HG02678 (cell line): ENCODE data around the gene SRGAP2C.
"Not testable (repeated sequence)": the region's sequence is repeated elsewhere in the genome, so short reads cannot be mapped to it uniquely, and the experiment has no call there.

ENCODE experiments used
- ATAC-seq: cut with Tn5 transposase; IDR thresholded peaks from one replicate; pipeline ENCODE4 v1.9.1; 2021; ENCODE audit warnings: mild to moderate bottlenecking, moderate library complexity; ENCODE audit not compliant: unreplicated experiment

Gene SRGAP2C

DNA sequence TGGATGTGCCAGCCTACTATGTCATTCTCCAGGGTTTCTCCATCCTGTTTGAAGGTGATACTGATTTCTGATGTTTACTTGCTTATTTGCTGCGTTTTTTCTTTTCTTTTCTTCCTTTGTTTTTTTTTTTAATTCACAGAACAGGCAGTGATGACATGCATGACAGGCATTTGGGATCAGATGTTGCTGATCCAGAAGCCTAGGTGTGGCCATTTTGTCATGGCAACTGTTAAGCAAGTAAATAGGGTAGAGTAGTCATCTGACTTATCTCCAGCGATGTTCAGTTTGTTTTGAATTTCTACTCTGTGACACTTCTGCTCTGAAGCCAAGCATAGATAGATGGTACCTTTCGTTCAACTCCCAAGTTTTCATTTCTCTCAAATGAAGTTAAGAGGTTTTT is 181.4 kb downstream of the SRGAP2C start:
- not testable (repeated sequence) for ATAC-seq

DNA sequence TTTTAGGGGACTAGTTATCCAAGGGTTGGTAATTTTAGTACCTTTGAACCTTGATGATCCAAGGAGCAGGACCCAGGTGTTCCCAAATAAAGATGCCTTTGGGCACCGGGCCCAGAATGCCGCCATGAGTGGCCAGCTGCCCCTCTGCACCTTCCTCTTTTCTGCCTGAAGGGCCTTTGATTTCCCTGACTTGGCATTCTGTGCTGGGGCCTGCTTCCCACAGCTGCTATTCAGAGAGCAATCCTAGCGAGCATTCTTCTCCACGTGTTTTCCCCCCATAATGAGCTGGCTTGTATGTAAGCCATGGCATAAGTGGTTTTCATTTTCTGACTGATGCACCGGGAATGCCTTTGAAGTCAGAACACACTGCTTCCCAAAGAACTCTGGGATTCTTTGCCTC is 184.1 kb downstream of the SRGAP2C start:
- ATAC-seq = not testable (repeated sequence)

DNA sequence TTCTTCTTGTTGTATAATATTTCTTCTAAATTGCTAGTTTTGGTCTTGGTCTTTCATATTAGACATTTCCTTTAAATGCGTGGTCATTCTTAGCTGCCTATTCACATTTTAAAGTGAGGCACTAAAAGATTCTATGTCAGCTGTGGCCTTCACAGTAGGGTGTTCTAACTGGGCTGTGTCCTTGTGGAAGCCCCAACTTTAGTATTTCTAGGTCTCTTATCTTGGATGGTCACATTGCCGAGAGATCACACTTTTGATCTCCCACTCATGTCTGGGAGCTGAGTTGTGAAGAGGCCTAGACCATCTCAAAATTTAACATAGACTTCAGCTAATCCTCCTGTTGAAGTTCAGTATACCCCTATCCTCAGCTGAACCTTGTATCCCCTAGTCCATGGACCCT is 185.2 kb downstream of the SRGAP2C start:
- ATAC-seq = not testable (repeated sequence)

DNA sequence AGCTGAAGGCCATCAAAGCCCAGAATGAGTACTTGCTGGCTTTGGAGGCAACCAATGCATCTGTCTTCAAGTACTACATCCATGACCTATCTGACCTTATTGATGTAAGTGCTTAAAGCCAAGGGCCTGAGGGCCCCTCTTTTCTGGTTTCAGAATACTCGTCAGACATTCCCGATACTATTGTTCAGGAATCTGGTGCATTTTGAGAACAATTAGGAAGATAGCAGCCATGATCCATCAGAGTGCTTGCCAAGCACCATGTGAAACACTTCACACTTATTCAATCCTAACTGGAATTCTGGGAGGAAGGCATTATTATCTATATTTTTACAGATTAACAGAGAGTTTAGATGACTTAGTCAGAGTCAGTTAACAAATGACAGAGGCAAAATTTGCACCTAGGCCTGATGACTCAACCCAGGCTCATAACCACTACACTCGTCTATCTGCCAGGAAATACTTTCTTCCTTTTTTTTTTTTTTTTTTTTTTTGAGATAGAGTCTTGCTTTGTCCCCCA is 190.1 kb downstream of the SRGAP2C start:
- ATAC-seq = not testable (repeated sequence)

DNA sequence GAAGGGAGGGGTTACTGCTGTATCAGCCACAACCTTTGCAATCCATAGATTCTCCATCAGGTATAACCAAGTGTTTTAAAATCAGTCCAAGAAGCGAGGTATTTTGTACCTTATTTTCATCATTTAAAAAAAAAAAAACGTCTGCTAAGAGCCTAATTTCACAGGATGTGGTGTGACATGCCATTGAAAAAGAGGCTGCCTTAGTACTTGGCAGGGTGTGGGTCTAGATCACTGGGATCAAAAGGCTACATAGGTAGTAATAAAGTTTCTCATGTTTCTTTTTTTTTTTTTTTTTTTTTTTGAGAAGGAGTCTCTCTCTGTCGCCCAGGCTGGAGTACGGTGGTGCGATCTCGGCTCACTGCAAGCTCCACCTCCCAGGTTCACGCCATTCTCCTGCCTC is 192.2 kb downstream of the SRGAP2C start:
- not testable (repeated sequence) for ATAC-seq

DNA sequence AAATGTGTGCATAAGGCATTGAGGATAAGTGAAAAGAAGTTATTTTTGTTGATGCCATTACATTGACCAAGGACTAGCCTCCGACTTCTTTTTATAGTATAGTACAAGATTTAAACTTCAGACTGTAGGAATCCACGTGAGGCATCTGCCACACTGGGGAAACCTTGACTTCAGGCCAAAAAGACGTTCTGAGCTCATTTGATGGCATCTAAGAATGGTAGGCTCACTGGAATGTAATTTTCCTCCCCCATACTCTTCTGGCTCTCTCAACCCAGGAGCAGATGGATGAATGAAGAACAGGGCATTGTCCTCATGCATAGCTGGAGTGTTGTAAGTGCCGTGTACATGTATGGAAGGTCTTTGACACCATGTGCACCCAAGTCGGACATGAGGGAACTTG is 194.0 kb downstream of the SRGAP2C start:
- ATAC-seq = not testable (repeated sequence)

DNA sequence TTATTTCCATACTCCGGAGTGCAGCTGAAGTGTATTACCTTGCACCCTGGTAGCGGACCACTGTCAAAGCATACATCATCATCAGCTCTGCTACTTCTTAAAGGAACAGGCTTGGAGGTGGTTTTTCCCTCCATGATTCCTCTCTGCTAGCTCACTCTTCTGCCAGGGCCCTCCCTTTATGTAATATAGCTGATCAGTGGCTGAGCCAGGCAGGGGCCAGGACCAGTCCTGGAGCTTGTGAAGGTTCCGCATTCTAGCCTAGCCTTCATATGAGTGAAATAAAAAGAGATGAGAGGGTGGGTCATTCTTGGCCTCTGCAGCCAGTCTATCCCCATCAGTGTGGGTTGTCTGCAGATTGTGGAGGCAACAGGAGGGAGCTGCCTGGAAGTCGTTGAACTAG is 200.0 kb downstream of the SRGAP2C start:
- not testable (repeated sequence) for ATAC-seq

DNA sequence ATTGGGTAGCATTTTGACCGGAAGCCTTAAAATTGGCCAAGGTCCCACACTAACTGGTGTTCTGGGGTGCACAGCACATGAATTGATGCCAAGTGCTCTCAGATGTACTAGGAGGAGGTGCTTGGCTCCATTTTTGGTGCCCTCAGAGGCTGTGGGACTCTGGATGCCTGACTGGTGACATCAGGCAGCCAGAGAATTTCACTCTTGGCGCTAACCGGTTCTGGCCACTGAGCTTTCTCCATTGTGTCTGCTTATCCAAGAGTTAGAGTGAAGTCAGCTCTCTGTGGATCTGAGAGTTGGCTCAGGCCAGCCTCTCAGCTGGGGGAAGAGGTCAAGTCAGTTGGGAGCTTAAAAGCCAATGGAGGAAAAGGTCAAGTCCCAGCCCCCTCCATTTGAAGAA is 200.4 kb downstream of the SRGAP2C start:
- not testable (repeated sequence) for ATAC-seq

DNA sequence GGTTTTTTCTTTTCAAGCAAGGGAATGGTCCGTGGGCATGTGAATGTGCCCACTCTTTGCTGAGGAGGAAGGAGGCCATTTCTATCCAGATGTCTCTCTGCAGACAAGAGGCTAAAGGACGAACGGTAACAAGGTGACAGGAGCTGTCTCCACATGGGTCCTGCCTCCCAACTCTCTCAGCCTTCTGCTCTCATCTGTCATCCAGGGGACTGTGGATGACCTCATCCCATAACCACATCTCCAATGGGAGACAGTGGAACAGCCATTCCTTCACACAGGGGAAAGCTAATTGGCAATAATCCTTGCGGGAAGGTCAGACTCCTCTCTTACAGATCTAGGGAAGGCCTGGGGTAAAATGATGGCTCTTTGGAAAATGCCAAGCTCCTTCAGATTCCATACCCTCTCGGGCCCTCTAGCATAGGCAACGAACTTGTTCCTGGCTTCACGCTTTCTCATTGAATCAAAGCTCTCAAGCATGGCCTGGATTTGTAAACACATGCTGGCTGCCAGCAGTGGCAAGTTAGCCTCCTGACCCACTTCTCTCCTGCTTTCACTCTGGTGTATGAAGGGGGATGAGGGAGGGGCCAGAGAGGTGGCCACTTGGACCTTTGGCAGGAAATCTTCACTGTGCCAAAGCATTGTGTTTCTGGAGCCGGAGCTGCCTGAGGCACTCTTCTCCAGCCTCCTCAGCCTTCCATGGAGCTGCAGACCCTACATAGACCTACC is 201.0 kb downstream of the SRGAP2C start:
- not testable (repeated sequence) for ATAC-seq

DNA sequence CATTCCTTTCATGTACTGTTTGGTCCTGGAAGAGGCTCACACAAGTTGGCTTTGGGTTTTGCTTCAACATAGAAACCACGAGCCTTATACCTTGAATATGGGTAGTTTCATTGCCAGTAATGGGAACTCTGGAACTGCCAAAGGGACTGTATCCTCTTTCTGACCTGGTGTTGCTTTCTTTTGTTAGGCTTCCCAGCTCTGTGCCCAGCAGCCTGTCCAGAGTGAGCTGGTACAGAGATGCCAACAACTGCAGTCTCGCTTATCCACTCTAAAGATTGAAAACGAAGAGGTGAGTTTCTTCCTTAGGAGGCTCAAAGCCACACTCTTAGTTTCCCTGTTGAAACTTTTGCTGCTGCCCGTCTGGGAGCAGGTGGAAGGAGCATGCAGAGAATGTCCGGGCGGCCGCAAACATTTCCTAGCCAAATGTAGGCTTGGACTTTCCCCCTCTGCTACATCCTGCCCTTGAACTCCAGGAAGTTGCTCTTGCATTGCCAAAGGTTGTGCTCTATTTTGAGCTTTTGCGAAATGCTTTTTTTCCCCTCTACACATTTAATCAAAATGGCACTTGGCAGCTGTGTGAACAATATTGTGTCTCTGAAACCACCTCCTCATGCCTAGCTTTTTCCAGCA is 201.7 kb downstream of the SRGAP2C start:
- not testable (repeated sequence) for ATAC-seq

DNA sequence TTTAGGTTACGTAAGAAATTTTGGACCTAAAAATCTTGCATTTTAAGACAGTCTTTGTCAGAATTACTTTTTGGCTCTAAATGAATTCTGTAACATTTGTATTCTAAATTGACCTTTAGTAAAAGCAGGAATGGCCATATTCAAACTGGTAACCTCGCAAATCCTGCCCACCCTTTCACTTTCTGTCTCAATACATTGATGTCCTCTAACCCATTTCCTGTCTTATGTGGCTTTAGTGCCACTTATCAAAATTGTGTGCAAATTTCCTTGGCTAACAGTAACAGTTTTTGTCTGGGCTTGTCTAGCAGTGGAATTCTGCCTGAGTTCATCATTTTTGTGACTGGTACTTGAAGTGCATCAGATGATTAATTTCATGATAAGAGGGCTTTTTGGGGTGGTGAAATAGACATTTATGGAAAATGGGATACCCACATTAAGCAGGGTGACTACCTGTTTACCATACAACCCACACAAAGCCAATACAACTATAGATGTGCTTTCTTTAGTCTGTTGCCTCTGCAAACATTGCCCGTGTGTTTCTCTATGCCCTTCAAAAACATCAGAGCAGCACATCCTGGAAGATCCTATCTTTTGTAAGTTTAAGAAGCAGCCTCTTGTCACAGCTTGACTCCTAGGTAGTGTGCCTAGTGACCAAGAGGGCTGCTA is 205.3 kb downstream of the SRGAP2C start:
- not testable (repeated sequence) for ATAC-seq

DNA sequence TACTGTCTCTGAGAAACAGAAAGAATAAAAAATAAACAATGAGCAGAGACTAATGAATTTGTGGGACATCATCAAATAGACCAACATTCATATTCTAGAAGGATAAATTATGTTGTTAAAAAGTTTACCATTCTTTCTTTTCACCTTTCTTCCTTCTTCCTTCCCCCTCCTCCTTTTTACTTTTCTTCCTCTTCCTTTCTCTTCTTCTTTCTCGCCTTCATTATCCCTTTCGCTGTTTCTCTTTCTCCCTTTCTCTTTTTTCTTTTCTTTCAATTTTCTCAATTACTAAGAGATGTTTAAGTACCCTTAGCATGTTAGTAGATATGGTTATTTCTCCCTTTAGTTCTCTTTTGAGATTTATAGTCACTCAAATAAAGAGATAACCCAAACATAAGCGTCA is 207.4 kb downstream of the SRGAP2C start:
- not testable (repeated sequence) for ATAC-seq

DNA sequence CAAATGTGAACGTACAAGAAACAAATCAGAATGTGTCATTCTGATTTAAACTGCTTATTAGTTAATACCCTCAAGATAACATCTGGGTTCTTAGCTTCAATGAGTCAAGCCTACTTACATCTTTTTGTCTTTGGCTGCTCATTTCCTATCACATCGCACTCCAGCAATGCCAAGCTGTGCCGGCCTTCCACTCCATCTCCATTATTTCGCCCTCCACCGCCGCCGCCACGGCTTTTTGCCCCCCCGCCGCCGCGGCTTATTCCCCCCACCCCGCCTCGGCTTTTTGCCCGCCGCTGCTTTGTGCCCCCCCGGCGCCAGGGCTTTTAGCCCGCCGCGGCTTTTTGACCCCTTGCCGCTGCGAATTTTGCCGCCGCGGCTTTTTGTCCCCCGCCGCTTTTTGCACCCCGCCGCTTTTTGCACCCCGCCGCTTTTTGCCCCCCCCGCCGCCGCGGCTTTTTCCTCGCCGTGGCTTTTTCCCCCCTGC is 211.0 kb downstream of the SRGAP2C start:
- not testable (repeated sequence) for ATAC-seq

DNA sequence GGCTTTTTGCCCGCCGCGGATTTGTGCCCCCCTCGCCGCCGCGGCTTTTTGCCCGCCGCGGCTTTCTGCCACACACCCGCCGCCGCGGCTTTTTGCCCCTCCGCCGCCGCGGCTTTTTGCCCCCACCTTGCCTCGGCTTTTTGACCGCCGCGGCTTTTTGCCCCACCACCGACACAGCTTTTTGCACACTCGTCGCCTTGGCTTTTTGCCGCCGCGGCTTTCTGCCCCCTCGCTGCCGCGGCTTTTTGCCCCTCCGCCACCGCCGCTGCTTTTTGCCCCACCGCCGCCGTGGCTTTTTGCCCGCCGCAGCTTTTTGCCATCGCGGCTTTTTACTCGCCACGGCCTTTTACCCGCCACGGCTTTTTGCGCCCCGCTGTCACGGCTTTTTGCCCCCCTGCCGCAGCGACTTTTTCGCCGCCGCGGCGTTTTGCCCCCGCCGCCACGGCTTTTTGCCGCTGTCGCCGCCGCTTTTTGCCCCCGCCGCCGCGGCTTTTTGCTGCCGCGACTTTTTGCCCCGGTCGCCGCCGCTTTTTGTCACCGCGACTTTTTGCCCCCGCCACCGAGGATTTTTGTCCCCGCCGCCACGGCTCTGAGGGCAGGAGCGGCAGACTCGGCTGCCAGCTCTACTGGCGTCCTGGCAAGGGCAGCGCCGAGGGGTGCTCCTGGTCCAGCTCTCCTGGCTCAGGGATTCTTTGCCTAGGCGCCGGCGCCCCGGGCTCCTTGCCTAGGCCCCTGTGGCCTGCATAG is 211.7 kb downstream of the SRGAP2C start:
- not testable (repeated sequence) for ATAC-seq

DNA sequence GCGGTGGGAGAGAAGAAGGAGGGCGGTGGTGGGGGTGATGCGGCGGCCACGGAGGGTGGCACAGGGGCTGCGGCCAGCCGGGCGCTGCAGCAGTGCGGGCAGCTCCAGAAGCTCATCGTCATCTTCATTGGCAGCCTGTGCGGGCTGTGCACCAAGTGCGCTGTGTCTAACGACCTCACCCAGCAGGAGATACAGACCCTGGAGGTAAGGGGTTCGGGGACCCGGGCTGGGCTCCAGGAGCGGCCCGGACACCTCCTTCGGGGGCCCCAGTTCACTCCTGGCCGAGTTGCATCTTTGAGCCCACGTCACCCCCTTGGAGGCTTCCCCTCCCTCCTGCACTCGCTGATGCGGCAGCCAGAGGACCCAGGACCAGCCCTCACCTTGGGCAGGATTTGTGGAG is 212.3 kb downstream of the SRGAP2C start:
- not testable (repeated sequence) for ATAC-seq

DNA sequence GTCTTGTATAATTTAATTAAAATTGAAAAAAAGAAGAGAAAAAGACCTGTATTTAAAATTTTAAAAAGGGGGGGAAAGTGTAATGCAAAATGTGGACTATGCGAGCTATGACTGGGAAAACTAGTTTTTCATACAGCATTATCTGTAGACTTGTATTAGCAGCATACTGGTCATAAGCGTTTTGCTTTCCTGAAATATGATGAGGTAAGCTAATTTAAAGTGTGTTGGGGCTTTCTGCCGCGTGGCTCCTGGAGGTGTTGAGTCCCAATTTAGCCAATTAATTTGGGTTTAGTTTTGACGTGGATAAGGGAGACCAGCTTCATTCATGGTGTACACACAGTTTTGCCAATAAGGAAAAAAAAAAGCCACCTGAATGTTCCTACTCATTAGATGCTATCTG is 214.4 kb downstream of the SRGAP2C start:
- ATAC-seq = not testable (repeated sequence)

DNA sequence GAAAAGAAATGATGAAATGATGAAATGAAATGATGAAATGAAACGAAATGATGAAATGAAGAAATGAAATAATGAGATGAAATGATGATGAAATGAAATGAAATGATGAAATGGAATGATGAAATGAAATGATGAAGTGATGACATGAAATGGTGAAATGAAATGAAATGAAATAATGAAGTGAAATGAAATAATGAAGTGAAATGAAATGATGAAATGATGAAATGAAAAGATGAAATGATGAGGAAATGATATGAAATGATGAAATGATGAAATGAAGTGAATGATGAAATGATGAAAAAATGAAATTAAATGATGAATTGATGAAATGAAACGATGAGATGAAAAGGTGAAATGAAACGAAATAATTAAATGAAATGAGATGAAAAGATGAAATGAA is 215.3 kb downstream of the SRGAP2C start:
- ATAC-seq = not testable (repeated sequence)

DNA sequence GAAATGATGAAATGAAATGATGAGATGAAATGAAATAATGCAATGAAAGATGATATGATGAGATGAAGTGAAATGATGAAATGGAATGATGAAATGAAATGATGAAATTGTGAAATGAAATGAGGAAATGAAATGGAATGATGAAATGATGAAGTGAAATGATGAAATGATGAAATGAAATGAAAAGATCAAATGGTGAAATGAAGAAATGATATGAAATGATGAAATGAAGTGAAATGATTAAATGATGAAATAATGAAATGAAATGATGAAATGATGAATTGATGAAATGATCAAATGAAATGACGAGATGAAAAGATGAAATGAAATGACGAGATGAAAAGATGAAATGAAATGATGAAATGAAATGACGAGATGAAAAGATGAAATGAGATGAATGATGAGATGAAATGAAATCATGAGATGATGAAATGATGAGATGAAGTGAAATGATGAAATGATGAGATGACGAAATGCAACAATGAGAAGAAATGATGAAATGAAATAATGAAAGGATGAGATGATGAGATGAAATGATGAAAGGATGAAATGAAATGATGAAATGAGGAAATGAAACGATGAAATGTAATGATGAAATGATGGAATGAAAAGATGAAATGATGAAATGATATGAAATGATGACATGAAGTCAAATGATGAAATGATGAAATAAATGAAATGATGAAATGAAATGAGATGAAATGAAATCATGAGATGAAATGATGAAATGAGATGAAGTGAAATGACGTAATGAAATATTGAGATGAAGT is 216.0 kb downstream of the SRGAP2C start:
- ATAC-seq = not testable (repeated sequence)

DNA sequence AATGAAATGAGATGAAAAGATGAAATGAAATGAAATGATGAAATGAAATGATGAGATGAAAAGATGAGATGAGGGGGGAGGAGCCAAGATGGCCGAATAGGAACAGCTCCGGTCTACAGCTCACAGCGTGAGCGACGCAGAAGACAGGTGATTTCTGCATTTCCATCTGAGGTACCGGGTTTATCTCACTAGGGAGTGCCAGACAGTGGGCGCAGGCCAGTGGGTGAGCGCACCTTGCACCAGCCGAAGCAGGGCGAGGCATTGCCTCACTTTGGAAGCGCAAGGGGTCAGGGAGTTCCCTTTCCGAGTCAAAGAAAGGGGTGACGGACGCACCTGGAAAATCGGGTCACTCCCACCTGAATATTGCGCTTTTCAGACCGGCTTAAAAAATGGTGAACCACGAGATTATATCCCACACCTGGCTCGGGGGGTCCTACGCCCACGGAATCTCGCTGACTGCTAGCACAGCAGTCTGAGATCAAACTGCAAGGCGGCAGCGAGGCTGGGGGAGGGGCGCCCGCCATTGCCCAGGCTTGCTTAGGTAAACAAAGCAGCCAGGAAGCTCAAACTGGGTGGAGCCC is 216.7 kb downstream of the SRGAP2C start:
- not testable (repeated sequence) for ATAC-seq

DNA sequence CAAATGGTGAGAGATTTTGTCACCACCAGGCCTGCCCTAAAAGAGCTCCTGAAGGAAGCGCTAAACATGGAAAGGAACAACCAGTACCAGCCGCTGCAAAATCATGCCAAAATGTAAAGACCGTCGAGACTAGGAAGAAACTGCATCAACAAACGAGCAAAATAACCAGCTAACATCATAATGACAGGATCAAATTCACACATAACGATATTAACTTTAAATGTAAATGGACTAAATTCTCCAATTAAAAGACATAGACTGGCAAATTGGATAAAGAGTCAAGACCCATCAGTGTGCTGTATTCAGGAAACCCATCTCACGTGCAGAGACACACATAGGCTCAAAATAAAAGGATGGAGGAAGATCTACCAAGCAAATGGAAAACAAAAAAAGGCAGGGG is 218.5 kb downstream of the SRGAP2C start:
- not testable (repeated sequence) for ATAC-seq
